IMR-90 (cell line): Measurements from ENCODE around the gene ACTRT2. TPM values are rescaled to one million over a fixed set of nuclear protein-coding genes. Genes with fewer than 3 reads are reported as not detected.

Source experiments
- ATAC-seq: fragments of 200-7000 bp; cut with Tn5 transposase; 2 replicates; pipeline ENCODE4 v1.9.1; 2020; ENCODE audit warnings: low read depth, mild to moderate bottlenecking, moderate library complexity
- BruUV-seq: library from RNA; stranded (reverse); fragments of 400-500 nt; replicated peaks from 2 replicates; lab custom pipeline; 2021; lab: Mats Ljungman, UMichigan
- CTCF ChIA-PET: fragments of 300-600 bp; formaldehyde crosslinking; extraction: SDS; loops from one replicate; lab custom pipeline; 2021; ENCODE audit warnings: antibody characterized with exemption; lab: Yijun Ruan, JAX
- POLR2A ChIA-PET: fragments of 300-600 bp; sonication (Branson Sonifier 250); formaldehyde crosslinking; loops from one replicate; lab custom pipeline; 2022; ENCODE audit warnings: antibody characterized with exemption; ENCODE audit not compliant: unreplicated experiment; lab: Charles Lee
- DNase-seq: peaks from one replicate; pipeline ENCODE4 v3.0.0; 2013
- H2AFZ ChIP-seq: replicated peaks from 2 replicates; pipeline ENCODE3; 2013; ENCODE audit warnings: low read length, mild to moderate bottlenecking; ENCODE audit not compliant: poor library complexity
- H2AK5ac ChIP-seq: 2 replicates; pipeline ENCODE4 v1.6.1; 2013; ENCODE audit warnings: low read depth, low read length, inconsistent platforms
- H2AK9ac ChIP-seq: replicated peaks from 2 replicates; pipeline ENCODE3; 2013; ENCODE audit warnings: mild to moderate bottlenecking, low read depth, low read length, moderate library complexity; ENCODE audit not compliant: poor library complexity
- H2BK120ac ChIP-seq: 2 replicates; pipeline ENCODE4 v1.6.1; 2013; ENCODE audit warnings: low read depth, low read length, inconsistent platforms
- H2BK15ac ChIP-seq: 3 replicates; pipeline ENCODE4 v1.6.1; 2013; ENCODE audit warnings: low read depth, low read length, inconsistent platforms
- H2BK20ac ChIP-seq: 2 replicates; pipeline ENCODE4 v1.6.1; 2013; ENCODE audit warnings: low read depth, mild to moderate bottlenecking, inconsistent platforms, low read length, moderate library complexity
- H2BK5ac ChIP-seq: 2 replicates; pipeline ENCODE4 v1.6.1; 2013; ENCODE audit warnings: mild to moderate bottlenecking, low read depth, low read length, inconsistent platforms; ENCODE audit not compliant: poor library complexity, severe bottlenecking
- H3K14ac ChIP-seq: replicated peaks from 2 replicates; pipeline ENCODE4 v1.6.1; 2013; ENCODE audit warnings: low read depth, low read length, inconsistent platforms
- H3K18ac ChIP-seq: 2 replicates; pipeline ENCODE4 v1.6.1; 2013; ENCODE audit warnings: low read depth, low read length, control low read depth
- H3K23ac ChIP-seq: 2 replicates; pipeline ENCODE4 v1.6.1; 2013; ENCODE audit warnings: low read depth, low read length, inconsistent platforms
- H3K27ac ChIP-seq: 2 replicates; pipeline ENCODE4 v1.5.1; 2013; ENCODE audit warnings: mild to moderate bottlenecking, control low read depth, low read length; ENCODE audit not compliant: insufficient read depth
- H3K27me3 ChIP-seq: 2 replicates; pipeline ENCODE4 v1.6.1; 2013; ENCODE audit warnings: low read length; ENCODE audit not compliant: control insufficient read depth, insufficient read depth
- H3K36me3 ChIP-seq: 2 replicates; pipeline ENCODE4 v1.6.1; 2013; ENCODE audit warnings: low read length, mixed read lengths; ENCODE audit not compliant: control insufficient read depth, insufficient read depth
- H3K4ac ChIP-seq: 2 replicates; pipeline ENCODE4 v1.6.1; 2013; ENCODE audit warnings: low read depth, low read length, inconsistent platforms
- H3K4me1 ChIP-seq: 2 replicates; pipeline ENCODE4 v1.6.1; 2013; ENCODE audit warnings: low read length, mixed read lengths; ENCODE audit not compliant: control insufficient read depth, insufficient read depth
- H3K4me2 ChIP-seq: 2 replicates; pipeline ENCODE4 v1.6.1; 2013; ENCODE audit warnings: low read depth, mild to moderate bottlenecking, control low read depth, low read length, moderate library complexity
- H3K4me3 ChIP-seq: 2 replicates; pipeline ENCODE4 v1.5.1; 2013; ENCODE audit warnings: low read depth, mild to moderate bottlenecking, control low read depth, low read length, moderate library complexity; ENCODE audit not compliant: insufficient read depth
- H3K56ac ChIP-seq: 2 replicates; pipeline ENCODE4 v1.6.1; 2013; ENCODE audit warnings: low read length, inconsistent platforms; ENCODE audit not compliant: insufficient read depth; ENCODE audit errors: extremely low read depth
- H3K79me1 ChIP-seq, 2 experiments: 2 replicates each; pipeline ENCODE4 v1.6.1; 2013; ENCODE audit warnings: low read length in 2 of 2, inconsistent platforms in 1 of 2, low read depth in 1 of 2
- H3K9ac ChIP-seq: 2 replicates; pipeline ENCODE4 v1.6.1; 2013; ENCODE audit warnings: low read depth, low read length, control low read depth
- H3K9me1 ChIP-seq: 2 replicates; pipeline ENCODE4 v1.6.1; 2013; ENCODE audit warnings: low read length, inconsistent platforms; ENCODE audit not compliant: insufficient read depth
- H3K9me3 ChIP-seq: 2 replicates; pipeline ENCODE4 v1.6.1; 2013; ENCODE audit warnings: low read length; ENCODE audit not compliant: control insufficient read depth, insufficient read depth
- H4K20me1 ChIP-seq: 2 replicates; pipeline ENCODE4 v1.6.1; 2013; ENCODE audit warnings: low read length, inconsistent platforms; ENCODE audit not compliant: insufficient read depth
- H4K5ac ChIP-seq: 2 replicates; pipeline ENCODE4 v1.6.1; 2013; ENCODE audit warnings: mild to moderate bottlenecking, low read depth, low read length, control low read depth
- H4K8ac ChIP-seq, 2 experiments: 2 replicates each; pipeline ENCODE4 v1.6.1; 2013; ENCODE audit warnings: low read depth in 2 of 2, low read length in 2 of 2, control low read depth in 1 of 2, inconsistent platforms in 1 of 2
- H4K91ac ChIP-seq: 2 replicates; pipeline ENCODE4 v1.6.1; 2013; ENCODE audit warnings: low read depth, low read length, inconsistent platforms; ENCODE audit not compliant: insufficient read depth
- BHLHE40 ChIP-seq: fragments of 150-350 bp; IDR thresholded peaks from 2 replicates; pipeline ENCODE4 v1.6.1; 2016; ENCODE audit warnings: mild to moderate bottlenecking, low read depth, low read length
- CHD1 ChIP-seq: IDR thresholded peaks from 2 replicates; pipeline ENCODE4 v1.6.1; 2012; ENCODE audit warnings: low read depth, low read length, improper control_type of control experiment
- CTCF ChIP-seq: conservative IDR thresholded peaks from 2 replicates; pipeline ENCODE4 v1.5.1; 2012; ENCODE audit warnings: mild to moderate bottlenecking, low read depth, low read length, improper control_type of control experiment
- FOS ChIP-seq: fragments of 150-350 bp; IDR thresholded peaks from 2 replicates; pipeline ENCODE4 v1.6.1; 2016; ENCODE audit warnings: low read depth, low read length
- MAFK ChIP-seq: IDR thresholded peaks from 2 replicates; pipeline ENCODE4 v1.6.1; 2012; ENCODE audit warnings: low read depth, low read length, improper control_type of control experiment
- MAZ ChIP-seq: IDR thresholded peaks from 2 replicates; pipeline ENCODE4 v1.6.1; 2012; ENCODE audit warnings: low read depth, mild to moderate bottlenecking, low read length, improper control_type of control experiment, moderate library complexity, borderline replicate concordance
- MXI1 ChIP-seq: IDR thresholded peaks from 2 replicates; pipeline ENCODE4 v1.6.1; 2012; ENCODE audit warnings: low read depth, mild to moderate bottlenecking, low read length, moderate library complexity, borderline replicate concordance
- NFE2L2 ChIP-seq: fragments of 150-350 bp; IDR thresholded peaks from 2 replicates; pipeline ENCODE4 v1.6.1; 2016; ENCODE audit warnings: low read depth, mild to moderate bottlenecking, low read length
- RAD21 ChIP-seq: IDR thresholded peaks from 2 replicates; pipeline ENCODE4 v1.6.1; 2012; ENCODE audit warnings: low read length, improper control_type of control experiment
- RCOR1 ChIP-seq: IDR thresholded peaks from 2 replicates; pipeline ENCODE4 v1.6.1; 2012; ENCODE audit warnings: mild to moderate bottlenecking, low read length, improper control_type of control experiment; ENCODE audit not compliant: insufficient replicate concordance
- RFX5 ChIP-seq: IDR thresholded peaks from 2 replicates; pipeline ENCODE4 v1.8.0; 2012; ENCODE audit warnings: low read depth, mild to moderate bottlenecking, low read length, moderate library complexity
- SMC3 ChIP-seq: fragments of 150-350 bp; IDR thresholded peaks from 2 replicates; pipeline ENCODE4 v1.6.1; 2016; ENCODE audit warnings: low read depth, mild to moderate bottlenecking, antibody characterized with exemption, low read length, moderate library complexity
- WGBS, 2 experiments: methylation state at CpG; one replicate each; pipeline versions ENCODE4 v1.1.5 to v1.1.7; 2013; ENCODE audit warnings: missing lambda C conversion rate in 2 of 2; ENCODE audit not compliant: insufficient read length in 1 of 2; ENCODE audit errors: extremely low coverage in 2 of 2; 5-methylcytosine and 5-hydroxymethylcytosine counted together
- dilution Hi-C: fragments of 300-500 bp; cut with HindIII; formaldehyde crosslinking; loops from one replicate; pipeline ENCODE4 v1.14.3; 2018; ENCODE audit warnings: low sequenced_read_pairs; ENCODE audit not compliant: unreplicated experiment
- in situ Hi-C: fragments of 300-500 bp; cut with MboI; formaldehyde crosslinking; loops from 3 replicates; pipeline ENCODE4 v1.14.3; 2019; ENCODE audit warnings: low sequenced_read_pairs, inconsistent platforms, mixed read lengths
- intact Hi-C: fragments of 100-400 bp; cut with micrococcal nuclease; formaldehyde crosslinking; loops from 2 replicates; pipeline ENCODE4 v1.10.0; 2022
- polyA plus RNA-seq, 3 experiments: library from polyadenylated mRNA; depleted of rRNA; stranded (reverse); fragments of >200 nt; gene quantifications; 2 replicates each; pipeline ENCODE4 v1.2.3, GENCODE V29; 2012; ENCODE audit warnings: low replicate concordance in 1 of 3
- total RNA-seq: library from RNA; depleted of rRNA; stranded (reverse); fragments of >200 nt; gene quantifications from 2 replicates; pipeline ENCODE4 v1.2.3, GENCODE V29; 2012
- TF ChIP-seq, protein P1 (sequence below): fragments of 150-350 bp; IDR thresholded peaks from 2 replicates; pipeline ENCODE4 v1.6.1; 2017; ENCODE audit warnings: mild to moderate bottlenecking, antibody characterized with exemption, low read length, low read depth

Gene ACTRT2
- total and polyA plus RNA-seq, 2 of the 4 experiments (the other 2 are of a cell fraction) = not detected

- H3K23ac ChIP-seq = no peak overlapping the region
- BruUV-seq = no TSS peak
- H3K18ac ChIP-seq = no peak overlapping the region
- H3K9me1 ChIP-seq = no peaks in the 10 kb centered on the region
- H3K36me3 ChIP-seq = no peaks in the 10 kb centered on the region
- H3K27ac ChIP-seq = no peak overlapping the region
- intact Hi-C loops = no loop called here
- no peak overlapping the region for H4K91ac ChIP-seq
- H3K27me3 ChIP-seq = no peaks in the 10 kb centered on the region
- H3K4me3 ChIP-seq = no peak overlapping the region
- no peak for TF ChIP-seq BHLHE40
- no peak for TF ChIP-seq MAFK
- TF ChIP-seq, protein P1, sequence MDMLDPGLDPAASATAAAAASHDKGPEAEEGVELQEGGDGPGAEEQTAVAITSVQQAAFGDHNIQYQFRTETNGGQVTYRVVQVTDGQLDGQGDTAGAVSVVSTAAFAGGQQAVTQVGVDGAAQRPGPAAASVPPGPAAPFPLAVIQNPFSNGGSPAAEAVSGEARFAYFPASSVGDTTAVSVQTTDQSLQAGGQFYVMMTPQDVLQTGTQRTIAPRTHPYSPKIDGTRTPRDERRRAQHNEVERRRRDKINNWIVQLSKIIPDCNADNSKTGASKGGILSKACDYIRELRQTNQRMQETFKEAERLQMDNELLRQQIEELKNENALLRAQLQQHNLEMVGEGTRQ = no peak
- no peak for TF ChIP-seq NFE2L2
- TF ChIP-seq CHD1 = no peak
- TF ChIP-seq RAD21 = no peak
- no peak for TF ChIP-seq SMC3
- TF ChIP-seq RCOR1 = no peak
- TF ChIP-seq MXI1 = no peak
- no peak for TF ChIP-seq RFX5
- TF ChIP-seq CTCF = no peak
- TF ChIP-seq MAZ = no peak
- no peak for TF ChIP-seq FOS
- no peak overlapping the region for H2AK9ac ChIP-seq
- H3K4me1 ChIP-seq = no peaks in the 10 kb centered on the region
- H3K56ac ChIP-seq = no peak overlapping the region
- WGBS, 2 experiments = 84% methylated on average over 23 of the region's 47 CpGs; no CpG with 5 or more reads in 1 of the 2 experiments
- H2BK5ac ChIP-seq = no peak overlapping the region
- no peak overlapping the region for H2BK20ac ChIP-seq
- peaks cover 57% of the 10 kb centered on the region for H3K9me3 ChIP-seq
- no peak overlapping the region for H3K4ac ChIP-seq
- POLR2A ChIA-PET = no interaction called here
- H3K4me2 ChIP-seq = no peak overlapping the region
- no peaks in the 10 kb centered on the region for H3K79me1 ChIP-seq
- H2BK15ac ChIP-seq = no peak overlapping the region
- no peak overlapping the region for H2AK5ac ChIP-seq
- CTCF ChIA-PET = no interaction called here
- H4K20me1 ChIP-seq = no peaks in the 10 kb centered on the region
- H3K14ac ChIP-seq = no peak overlapping the region
- ATAC-seq (no peak), DNase-seq (no peak)
- no peak overlapping the region for H4K8ac ChIP-seq
- H2BK120ac ChIP-seq = no peak overlapping the region
- H3K9ac ChIP-seq = no peak overlapping the region
- dilution Hi-C loops = no loop called here
- in situ Hi-C loops = no loop called here
- H2AFZ ChIP-seq = no peak overlapping the region
- no peak overlapping the region for H4K5ac ChIP-seq
Observed at GRCh38 chr1:3001471-3002348, 19.6 kb upstream of the ACTRT2 start.
